Fibroblast of pulmonary artery (primary cell): ENCODE data around the gene GMPR2.

Experiments used
- DNase-seq: peaks from one replicate; pipeline ENCODE4 v3.0.0-alpha.2; 2010; ENCODE audit warnings: low read depth
- H3K4me3 ChIP-seq: replicated peaks from 2 replicates; pipeline ENCODE4 v1.5.1; 2011; ENCODE audit warnings: low read depth, mild to moderate bottlenecking, control low read depth, low read length, moderate library complexity
- TF ChIP-seq, protein P1 (sequence below): IDR thresholded peaks from 2 replicates; pipeline ENCODE4 v1.5.1; 2011; ENCODE audit warnings: mild to moderate bottlenecking, control low read depth, low read length, inconsistent platforms; ENCODE audit errors: missing control alignments

Gene GMPR2

DNA sequence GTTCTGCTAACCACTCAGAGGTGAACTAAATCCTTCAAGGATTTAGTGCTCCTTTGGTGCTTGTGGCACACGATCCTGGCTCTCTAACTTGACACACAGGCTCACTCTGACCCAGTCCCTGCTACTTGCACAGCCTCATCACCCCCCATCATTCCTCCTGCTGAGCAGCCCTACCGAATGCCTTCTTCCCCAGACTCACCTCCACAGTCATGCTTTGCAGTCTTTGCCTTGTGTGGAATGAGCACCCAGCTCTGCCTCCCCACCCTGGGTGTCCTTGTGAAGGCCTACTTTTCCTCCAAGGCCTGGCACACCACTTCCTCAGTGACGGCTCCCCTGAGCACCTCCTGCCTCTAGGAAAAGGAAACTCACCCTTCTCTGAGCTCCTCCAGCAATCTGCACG, 17.6 kb downstream of the GMPR2 start:
- DNase-seq, result no peak
- TF ChIP-seq, protein P1, sequence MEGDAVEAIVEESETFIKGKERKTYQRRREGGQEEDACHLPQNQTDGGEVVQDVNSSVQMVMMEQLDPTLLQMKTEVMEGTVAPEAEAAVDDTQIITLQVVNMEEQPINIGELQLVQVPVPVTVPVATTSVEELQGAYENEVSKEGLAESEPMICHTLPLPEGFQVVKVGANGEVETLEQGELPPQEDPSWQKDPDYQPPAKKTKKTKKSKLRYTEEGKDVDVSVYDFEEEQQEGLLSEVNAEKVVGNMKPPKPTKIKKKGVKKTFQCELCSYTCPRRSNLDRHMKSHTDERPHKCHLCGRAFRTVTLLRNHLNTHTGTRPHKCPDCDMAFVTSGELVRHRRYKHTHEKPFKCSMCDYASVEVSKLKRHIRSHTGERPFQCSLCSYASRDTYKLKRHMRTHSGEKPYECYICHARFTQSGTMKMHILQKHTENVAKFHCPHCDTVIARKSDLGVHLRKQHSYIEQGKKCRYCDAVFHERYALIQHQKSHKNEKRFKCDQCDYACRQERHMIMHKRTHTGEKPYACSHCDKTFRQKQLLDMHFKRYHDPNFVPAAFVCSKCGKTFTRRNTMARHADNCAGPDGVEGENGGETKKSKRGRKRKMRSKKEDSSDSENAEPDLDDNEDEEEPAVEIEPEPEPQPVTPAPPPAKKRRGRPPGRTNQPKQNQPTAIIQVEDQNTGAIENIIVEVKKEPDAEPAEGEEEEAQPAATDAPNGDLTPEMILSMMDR, result no peak
- no peak overlapping the region for H3K4me3 ChIP-seq

DNA sequence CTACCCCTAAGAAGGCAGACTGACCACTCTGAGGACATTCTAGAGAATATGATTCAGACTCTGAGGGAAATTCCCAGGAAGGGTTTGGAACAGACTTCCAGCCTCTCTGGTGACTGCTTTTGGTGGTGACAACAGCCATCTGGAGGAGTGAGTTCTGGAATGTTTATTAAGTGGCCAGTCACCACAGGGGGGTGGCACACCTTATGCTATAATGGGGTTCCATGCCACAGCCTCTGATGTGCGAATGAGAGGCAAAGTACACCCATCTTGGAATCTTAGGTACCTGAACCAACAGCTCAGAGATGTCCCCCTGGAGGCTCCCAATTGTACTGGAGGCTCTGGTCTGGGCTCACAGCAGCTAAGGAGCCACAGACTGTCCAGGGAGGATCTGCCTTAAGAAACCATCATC, 19.2 kb downstream of the GMPR2 start:
- H3K4me3 ChIP-seq, result no peak overlapping the region
- TF ChIP-seq, protein P1, result peak; percentile 34
- peak; percentile 54 for DNase-seq

DNA sequence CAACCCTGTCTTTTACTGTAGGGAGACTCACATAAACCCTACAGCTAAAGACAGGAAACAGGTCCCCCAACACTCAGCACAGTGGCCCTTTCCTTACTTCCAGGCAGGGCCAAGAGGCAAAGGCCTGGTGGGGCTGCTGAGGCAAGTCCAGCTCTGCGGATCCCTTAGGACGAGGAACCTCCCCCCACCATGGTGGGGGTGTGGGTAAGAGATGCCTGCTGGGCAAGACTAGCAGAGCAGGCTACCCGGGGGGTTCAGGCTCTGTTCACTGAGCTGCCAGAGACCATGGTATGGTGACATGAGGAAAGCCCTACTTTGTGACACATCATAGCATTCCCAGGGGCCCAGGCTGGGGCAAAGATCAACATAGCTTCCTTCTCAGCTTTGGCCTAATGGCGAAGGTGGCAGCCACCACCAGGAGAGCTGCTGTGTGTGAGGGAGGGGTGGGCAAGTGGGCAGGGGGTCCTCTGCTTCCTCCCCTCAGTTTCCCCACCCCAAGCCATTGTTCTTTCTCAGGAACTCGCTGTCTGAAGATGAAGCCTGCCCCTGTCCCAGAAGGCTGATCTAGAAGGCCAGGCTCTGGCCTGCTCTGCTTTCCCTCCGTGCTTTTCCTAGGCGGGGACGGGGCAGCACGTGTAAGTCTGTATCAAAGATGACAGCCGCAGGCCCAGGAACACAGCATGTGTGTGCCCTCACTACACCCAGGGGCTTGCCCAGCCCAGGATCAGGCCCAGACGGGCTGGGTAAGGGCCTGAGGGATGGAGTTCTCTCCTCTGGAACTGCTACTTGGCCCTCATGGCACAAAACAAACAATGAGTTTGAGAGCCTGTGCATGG, 19.8 kb downstream of the GMPR2 start:
- DNase-seq, result no peak
- no peak overlapping the region for H3K4me3 ChIP-seq
- TF ChIP-seq, protein P1, result no peak

DNA sequence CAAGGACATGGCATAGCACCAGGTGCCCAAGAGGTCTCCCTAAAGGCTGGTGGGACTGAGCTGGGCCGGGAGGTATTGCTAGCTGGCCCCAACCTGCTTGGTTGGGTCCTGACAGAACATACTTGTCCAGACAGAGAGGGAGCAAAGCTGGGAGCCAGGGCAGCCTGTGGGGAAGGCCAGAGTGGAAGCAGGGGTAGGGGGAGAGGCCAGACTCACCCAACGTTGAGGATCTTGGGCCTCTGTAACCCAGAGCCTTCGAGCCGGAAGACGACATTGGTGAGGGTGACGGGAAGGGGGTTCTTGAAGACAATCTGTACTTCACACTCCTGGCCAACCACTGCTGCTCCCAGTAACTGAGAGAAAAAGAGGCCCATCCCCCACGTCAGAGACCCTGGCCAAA, 21.2 kb downstream of the GMPR2 start:
- no peak for DNase-seq
- TF ChIP-seq, protein P1, result no peak
- H3K4me3 ChIP-seq, result no peak overlapping the region

DNA sequence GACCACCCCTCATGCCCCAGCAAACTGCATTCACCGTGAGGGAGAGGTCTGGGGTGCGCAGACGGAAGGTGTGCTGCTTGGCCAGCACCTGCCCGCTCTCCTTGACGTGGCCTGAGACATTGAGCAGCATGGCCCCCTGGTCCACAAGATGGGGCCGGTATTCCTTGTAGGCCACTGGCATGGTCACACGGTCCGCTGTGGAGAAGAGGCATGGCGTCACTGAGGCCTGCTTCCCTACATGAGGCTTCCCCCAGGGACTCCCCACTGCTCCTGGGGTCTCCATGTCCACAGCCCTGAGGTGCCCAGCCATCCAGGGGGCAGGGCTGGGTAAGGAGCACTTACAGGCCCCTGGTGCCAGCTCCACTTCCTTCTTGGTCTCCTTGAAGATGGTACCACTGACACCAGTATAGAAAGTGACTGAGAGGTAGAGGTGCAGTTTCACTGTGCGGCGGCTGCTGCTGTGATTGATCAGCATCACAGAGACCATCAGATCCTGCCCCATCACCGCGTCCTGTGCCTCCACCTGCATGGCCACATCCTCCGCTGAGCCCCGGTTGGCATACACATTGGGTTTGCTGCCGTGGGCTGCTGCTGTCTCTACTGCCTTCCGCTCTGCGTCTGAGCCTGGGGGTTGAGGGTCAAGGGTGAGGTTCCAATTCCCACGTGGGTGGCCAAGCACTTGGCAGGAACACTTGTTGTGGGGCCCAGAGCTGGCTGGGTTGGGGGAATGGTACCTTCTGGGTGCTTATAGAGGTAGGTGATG, 22.1 kb downstream of the GMPR2 start:
- TF ChIP-seq, protein P1, result no peak
- no peak for DNase-seq
- H3K4me3 ChIP-seq, result no peak overlapping the region

DNA sequence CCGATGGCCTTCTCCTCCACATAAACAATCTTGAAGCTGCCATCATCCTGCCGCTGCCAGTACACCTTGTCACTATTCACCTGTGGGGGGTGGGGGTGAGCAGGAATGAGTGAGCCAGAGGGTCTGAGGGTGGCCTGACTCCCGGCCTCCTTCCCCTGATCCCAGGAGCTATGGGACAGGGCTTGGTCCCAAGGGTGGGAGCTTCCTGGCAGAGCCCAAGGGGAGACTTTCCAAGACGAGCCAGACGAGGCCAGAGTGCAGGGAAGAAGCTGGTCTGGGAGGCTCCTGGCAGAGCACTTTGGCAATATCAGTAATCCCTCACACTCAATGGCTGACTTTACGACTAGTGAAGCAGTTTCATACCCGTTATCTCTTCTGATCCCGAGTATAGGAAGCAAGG, 22.7 kb downstream of the GMPR2 start:
- no peak for DNase-seq
- TF ChIP-seq, protein P1, result no peak
- H3K4me3 ChIP-seq, result no peak overlapping the region
